Stimulated activated CD4-positive, alpha-beta T cell treated with anti-CD3 and anti-CD28 coated beads, Interleukin-1b, Interleukin-23, amount 100 ng/mL, for 48 hours (primary cell): Measurements from ENCODE around the gene SLC16A6.
"Not testable (repeated sequence)": the region's sequence is repeated elsewhere in the genome, so short reads cannot be mapped to it uniquely, and the experiment has no call there.

Experiments used
- DNase-seq: peaks from one replicate; pipeline ENCODE4 v3.0.0-alpha.2; 2020

Gene SLC16A6

DNA sequence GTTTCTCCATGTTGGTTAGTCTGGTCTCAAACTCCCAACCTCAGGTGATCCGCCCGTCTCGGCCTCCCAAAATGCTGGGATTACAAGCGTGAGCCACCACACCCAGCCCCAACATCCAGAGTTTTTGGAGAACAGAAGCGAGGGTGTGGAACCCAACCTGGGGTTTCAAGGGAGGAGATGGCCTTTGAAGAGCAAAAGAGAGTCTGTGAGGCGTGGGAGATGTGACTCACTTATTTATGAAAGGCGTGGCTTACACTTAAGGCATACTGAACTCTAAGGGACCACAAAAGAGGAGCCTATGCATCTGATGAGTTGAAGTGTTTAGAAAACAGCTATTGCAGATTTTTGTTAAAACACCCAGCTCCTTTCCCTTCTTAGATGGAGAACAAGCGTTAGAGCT is 19.2 kb upstream of the SLC16A6 start:
- no peak for DNase-seq

DNA sequence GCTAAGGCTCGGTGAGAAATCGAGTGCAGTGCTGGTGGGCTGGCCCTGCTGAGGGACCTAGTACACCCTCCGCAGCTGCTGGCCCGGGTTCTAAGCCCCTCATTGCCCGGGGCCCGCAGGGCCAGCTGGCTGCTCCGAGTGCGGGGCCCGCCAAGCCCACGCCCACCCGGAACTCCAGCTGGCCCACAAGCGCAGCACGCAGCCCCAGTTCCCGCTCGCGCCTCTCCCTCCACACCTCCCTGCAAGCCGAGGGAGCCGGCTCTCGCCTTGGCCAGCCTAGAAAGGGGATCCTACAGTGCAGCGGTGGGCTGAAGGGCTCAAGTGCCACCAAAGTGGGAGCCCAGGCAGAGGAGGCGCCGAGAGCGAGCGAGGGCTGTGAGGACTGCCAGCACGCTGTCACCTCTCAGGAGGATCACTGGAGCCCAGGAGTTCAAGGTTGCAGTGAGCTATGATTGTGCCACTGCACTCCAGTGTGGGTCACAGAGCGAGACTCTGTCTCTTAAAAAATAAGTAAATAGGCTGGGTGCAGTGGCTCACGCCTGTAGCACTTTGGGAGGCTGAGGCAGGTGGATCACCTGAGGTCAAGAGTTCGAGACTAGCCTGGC is 18.2 kb upstream of the SLC16A6 start:
- not testable (repeated sequence) for DNase-seq

DNA sequence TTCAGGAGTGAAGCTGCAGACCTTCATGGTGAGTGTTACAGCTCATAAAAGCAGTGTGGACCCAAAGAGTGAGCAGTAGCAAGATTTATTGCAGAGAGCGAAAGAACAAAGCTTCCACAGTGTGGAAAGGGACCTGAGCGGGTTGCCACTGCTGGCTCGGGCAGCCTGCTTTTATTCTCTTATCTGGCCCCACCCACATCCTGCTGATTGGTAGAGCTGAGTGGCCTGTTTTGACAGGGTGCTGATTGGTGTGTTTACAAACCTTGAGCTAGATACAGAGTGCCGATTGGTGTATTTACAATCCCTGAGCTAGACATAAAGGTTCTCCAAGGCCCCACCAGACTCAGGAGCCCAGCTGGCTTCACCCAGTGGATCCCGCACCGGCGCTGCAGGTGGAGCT is 17.6 kb upstream of the SLC16A6 start:
- not testable (repeated sequence) for DNase-seq

DNA sequence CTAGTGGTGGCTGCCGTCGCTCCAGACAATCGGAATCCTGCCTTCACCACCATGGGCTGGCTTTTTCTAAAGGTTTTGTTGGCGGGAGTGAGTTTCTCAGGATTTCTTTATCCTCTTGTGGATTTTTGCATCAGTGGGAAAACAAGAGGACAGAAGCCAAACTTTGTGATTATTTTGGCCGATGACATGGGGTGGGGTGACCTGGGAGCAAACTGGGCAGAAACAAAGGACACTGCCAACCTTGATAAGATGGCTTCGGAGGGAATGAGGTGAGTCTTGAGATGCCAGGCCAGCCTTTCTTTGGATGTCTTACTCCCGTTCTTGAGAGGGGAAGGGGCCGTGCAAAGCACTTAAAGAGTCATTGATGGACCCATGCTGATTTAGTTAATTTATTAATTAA is 16.5 kb upstream of the SLC16A6 start:
- DNase-seq = no peak

DNA sequence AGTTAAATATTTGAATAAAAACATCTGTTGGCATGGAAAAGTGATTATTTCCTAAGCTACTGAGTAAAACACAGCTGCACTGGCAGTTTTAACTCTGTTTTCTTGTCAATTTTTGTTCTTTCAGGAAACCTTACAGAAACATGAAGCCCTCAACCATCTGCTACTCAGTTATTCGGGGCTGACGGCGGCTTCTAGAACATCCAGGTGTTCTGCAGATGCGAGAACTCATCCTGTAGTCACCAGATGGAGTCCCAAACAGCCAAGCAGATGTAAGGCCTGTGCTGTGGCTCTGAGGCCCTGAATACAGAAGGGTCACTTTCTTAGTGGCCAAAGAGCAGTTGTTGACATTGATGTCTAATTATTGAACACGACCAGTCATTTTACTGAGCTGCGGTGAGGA is 15.9 kb upstream of the SLC16A6 start:
- no peak for DNase-seq

DNA sequence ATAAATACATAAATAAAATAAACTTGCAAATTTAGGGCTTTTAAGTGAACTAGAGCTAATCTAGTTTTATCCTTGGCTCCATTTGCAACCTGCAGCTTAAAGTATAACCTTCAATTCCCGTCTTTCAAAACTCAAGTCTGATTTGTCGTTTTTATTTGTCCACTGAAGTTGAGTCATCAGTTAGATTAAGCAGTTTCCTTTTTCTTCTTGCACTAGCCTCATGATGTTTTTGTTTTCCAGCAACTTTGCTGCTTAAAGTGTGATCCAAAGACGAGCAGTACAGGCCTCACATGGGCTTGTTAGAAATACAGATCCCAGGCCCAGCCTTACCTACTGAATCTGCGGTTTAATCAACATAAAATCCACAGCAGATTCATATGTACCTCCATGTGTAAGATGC is 14.2 kb upstream of the SLC16A6 start:
- DNase-seq = no peak

DNA sequence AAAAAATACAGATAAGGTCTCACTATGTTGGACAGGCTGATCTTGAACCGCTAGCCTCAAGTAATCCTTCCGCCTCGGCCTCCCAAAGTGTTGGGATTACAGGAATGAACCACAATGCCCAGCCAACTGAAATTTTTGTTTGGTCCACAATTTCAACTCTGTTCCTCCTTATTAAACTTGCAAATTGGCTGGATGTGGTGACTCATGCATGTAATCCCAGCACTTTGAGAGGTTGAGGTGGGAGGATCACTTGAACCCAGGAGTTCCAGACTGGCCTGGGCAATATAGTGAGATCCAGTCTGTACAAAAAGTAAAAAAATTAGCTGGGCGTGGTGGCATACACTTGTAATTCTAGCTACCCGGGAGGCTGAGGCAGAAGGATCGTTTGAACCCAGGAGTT is 13.8 kb upstream of the SLC16A6 start:
- DNase-seq = no peak

DNA sequence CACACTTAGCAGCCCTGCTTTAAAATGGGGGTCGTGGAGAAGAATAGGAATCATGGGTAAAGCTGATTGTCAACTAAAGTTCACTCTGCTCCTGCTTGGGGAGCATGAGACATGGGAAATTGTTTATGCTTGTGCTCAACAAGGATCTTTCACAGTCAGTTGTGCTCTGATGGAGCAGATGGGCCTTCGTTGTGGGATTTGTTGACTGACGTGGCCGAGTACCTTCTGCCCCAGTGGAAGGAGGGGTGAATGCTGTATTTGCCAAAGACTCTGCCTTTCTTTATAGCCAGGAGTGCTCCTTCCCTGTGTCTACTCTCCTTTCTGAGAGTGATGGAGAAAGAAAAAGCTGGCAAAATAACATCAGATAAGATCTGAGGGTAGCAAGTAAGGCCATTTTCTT is 11.7 kb upstream of the SLC16A6 start:
- no peak for DNase-seq

DNA sequence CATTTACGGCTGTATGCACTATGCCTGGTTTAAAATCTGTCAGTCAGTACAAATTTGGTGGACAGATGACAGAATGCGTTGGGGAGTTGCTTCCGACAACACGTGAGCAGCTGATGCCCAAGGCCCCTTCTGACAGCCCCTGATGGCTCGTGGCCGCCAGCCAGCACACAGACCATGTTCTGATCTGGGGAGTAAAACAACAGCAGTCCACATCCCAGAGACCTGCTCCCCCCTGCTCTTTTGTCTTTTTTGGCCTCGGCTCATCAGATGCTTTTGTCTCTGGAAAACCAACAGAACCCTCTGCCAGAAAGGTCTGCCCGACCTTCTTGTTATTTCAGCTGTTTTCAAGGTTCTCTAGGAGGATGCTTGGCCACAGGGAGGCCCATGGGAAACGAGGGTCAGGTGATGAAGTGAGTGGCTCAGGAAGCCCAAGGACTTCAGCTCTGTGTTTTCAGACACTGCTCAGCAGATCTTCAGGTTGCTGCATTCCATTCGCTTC is 11.2 kb upstream of the SLC16A6 start:
- DNase-seq = no peak

DNA sequence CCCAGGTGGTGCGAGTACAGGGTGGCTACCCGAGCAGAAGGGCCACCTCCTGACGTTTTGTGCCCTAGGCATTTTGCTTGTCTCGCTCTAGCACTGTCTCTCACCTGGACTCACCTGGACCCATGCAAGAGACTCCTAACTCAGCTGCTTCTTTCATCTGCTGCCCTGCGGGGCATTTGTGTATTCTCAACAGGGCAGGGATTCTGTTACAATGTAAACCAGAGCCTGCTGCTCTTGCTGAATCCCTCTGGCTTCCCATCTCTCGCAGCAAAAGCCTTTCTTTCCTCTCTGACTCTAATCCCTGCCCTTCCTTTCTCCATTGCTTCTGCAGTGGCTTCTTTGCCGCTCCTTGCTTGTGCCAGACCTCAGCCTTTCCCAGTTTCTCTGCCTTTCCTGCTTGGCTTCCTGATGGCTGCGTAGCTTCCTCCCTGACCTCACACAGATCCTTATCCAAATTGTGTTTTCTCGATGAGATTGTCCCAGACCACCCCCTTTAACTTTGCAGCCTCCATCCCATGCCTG is 10.6 kb upstream of the SLC16A6 start:
- DNase-seq = no peak

DNA sequence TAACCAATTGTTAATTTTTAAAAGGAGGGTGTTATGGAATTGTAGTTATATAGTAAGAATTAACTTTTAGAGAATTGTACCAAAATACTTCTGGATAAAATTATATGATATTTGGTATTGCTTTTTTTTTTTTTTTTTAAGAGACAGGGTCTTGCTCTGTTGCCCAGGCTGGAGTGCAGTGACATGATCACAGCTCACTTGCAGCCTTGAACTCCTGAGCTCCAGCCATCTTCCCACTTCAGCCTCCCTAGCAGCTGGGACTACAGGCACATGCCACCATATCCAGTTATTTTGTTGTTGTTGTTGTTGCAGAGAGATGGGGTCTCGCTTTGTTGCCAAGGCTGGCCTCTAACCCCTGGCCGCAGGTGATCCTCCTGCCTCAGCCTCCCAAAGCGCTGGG is 8.9 kb upstream of the SLC16A6 start:
- no peak for DNase-seq

DNA sequence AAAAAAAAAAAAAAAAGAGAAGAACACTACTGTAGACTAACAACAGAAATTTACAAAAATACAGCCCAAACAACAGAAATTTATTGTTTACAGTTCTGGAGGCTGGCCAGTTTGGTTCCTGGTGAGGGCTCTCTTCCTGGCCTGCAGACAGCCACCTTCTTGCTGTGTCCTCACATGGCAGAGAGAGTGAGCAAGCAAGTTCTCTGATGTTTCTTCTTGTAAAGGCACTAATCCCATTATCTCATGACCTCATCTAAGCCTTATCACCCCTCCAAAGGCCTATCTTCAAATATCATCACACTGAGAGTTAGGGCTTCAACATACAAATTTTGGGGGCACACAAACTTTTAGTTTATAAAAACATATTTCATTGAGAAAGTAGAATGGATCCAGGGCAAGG is 7.7 kb upstream of the SLC16A6 start:
- no peak for DNase-seq

DNA sequence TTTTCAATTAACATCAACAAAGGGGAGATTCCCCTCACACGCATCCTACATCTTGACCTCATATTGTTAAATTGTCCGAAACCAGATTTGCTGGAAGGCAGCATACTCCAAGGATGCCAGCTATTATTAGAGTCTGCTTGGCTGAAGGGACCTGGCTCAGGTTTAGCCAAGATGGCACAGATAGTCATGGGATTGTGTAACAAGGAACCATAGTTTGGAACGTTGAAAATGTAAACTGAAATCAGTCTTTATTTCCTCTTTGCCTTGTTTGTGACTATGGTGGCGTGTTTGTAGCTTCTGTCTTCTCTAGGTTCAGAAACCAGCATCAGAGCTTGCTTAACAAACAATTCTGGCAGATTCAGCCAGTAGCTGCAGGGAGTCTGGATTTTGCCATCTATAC is 6.3 kb upstream of the SLC16A6 start:
- no peak for DNase-seq

DNA sequence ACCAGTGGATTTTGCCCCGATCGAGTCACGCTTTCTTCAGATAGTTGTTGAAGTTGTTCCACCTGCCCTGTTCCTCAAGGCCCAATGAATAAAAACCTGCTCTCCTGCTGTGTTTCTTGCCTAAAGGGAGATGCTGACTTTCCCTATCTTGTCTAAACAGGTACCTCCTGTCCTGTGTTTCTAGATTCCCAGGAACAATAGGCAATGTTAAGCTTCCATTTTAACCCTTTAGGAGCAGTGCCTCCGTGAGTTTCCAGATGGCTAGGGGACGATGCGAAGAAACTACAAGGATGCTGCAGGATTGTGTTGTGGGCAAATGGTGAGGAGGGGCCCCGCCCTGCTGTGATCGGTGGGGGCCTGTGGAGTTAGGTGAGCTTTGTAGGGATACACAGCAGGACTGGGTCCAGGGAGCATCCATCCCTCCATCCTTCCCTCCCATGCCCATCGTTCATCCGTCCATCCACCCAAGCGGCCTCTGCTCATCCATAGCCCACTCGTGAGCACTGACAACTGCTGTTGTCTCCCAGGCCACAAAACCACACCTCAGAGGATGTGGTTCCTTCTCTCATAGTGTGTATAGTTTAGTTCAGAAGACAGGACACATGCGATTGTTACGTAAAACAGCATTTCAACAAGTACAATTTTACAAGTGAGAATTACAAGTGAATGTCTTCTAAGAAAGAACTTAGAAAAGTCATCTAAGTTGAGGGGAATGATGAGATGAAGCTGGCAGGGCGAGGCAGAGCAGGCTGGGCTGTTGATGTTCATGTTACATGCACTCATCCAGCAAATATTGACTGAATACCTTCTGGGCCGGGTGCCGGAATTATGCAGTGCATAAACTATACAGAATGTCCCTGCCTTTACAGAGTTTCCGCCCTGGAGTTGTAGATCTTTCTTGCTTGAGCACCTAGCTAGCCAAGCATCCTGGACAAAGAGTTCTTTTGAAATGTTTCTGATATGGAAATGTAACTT is 5.6 kb upstream of the SLC16A6 start:
- peak; percentile 36 for DNase-seq

DNA sequence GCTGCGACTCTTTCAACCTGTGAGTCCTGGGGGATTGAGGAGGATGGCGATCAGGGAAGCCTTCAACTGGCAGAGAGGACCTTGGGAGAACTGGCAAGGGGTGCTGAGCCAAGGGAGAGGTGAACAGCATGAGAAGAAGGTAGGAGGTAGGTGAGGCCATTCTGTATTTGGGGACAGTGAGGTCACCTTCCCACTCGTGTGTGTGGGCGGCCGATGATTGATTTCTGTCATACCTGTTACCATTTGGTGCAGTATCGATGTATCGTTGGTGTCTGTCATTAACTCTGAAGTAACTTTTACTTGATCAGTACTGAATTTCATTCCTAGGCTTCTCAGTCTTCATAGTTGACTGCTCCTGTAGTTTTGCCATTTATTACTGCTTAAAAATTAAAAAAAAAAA is 4.2 kb upstream of the SLC16A6 start:
- DNase-seq = peak; percentile 58

DNA sequence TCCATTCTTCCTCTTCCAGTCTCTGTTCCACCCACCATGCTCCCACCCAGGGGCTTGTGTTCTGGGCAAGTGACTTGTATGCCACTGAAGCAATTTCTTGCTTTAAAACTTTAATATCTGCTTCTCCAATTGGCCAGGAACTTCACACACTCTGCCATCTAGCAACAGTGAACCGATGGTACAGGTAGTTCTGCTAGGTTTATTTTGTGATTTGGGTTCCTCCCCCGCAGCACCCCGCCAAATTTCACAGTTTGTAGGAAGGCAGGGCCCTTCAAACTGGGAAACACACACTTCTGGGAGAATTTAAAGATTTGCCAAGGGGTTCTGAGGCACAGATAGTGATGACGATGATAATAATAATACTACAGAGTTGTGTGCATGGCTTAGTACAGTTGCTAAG is 3.7 kb upstream of the SLC16A6 start:
- no peak for DNase-seq

DNA sequence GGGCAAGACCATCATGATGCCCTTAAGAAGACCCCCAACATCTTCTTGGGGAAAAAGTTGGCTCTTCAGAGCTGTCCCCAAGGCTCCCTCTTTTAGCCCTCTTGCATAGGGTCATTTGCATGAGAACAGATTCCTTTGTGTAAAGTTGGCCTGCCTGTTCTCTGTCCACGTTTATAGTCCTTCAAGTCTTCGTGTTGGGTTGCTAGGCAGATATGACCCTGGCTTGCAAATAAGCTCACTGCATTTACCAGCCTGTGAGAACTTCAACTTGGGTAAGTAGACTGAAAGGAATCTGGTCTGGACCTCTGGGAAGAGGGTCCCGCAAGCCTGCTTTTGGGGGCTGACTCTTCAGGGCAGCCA is 3.2 kb upstream of the SLC16A6 start:
- DNase-seq = no peak

DNA sequence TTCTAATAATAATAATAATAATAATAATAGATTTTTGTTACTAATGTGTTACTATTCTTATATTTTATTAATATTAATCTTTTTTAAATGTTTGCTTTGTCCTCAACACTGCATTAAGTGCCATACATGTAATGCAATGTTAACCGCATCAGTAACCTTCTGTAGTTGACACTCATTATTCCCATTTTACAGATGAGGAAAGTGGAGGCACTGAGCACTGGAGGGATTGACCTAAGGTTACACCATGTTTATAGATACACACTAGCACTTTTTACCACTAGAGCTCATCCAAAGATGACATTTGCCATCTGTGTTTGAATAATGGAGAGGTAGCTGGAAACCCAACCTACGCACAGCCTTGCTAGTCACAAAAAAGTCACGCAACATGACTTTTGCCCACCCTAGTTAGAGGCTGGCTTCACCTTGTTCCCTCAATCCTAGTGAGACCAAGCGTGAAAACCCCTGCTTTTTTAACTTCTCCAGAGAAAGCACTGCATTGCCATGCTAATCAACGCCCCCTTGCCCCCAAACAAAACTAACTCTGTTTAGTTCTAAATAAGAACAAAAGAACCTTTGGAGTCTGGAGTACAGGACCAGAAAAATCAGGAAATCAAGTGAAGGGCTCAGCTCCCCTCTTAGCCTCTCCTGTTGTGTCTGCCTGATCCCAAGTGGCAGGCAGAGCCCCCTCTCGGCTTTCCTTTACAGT is 2.7 kb upstream of the SLC16A6 start:
- DNase-seq = no peak

DNA sequence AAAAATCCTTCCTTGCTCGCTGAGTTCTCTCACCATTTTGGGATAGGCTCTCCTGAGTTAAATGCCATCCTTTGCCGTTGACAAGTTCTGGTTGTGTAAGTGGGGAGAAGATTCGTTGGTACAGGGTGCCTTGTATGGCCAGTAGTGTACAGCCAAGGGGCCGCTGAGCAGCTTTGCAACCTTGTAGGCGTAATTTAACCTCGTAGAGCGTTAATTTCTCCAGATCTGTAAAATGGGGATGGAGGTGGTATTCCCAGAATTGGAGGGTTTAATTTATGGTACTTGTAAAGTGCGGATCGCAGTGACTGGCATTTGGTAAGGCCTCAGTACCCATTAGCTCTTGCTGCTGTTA is 1.7 kb upstream of the SLC16A6 start:
- DNase-seq = no peak

DNA sequence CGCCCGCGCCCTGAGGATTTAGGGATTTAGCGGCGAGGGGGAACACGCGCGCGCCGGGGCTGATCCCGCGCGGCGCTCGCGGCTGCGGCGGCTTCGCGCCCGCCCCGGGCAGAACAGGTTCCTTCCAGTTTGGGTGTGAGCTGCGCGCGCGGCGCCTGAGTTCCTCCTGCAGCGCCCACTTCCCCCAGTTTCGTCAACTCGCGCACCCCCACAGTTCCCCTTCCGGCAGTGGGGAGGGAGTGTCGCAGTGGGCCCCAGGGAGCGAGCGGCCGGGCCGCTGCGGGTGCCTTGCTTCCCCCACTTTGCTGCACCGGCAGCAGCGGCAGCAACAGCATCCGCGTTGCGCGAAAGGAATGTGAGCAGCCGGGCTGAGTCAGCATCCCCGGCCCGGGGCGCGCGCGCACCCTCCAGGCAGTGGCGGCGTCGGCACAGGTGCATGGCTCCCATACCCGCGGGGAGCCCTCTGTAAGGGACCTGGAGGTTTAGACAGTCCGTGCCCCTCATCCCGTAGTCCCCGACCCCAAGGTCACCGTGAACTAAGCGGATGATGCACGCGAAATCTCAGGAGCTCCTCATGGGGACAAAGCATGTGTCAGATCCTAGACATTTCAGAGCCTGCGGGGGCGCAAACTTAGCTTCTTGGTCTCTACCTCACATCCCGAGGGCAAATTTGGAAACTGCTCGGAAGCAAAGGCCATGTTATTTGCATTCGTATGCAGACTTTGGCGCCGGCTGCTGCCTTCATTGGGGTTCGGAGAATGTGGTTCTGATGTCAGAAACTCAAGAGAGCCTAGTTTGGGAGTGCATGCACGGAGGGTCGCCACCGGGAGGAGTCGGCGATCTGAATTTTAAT is 1.1 kb upstream of the SLC16A6 start:
- DNase-seq = peak; percentile 86

DNA sequence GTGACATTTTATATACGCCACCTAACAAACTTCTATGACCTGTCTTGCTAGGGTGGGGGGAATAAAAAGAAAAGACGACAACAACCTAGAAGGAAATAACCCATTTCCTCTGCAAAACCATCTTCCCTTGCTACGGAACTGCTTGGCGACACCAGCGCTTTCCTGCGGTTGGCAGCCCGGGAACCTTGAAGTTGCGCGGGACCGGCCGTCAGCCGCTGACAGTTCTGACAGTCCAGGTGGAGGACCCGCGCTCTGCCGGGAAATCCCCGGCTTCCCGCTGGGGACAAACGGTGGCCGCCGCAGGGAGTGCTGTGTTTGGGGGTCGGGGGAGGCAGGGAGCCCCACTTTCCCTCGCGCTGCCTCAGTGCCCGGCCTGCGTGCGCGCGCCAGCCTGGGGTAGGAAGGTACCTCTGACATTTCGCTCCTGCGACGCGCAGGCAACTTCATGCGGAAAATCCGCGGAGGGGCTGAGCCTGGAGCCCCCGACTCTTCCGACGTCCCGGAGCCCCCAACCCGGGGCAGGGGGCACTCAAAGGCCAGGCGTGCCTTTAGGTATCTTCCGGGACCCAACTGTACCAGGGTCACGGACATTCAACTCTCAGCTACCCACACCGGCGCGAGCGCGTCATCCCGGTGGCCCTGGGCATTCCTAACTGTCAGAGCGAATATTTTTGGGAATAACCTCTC is 516 bp downstream of the SLC16A6 start:
- peak; percentile 37 for DNase-seq

DNA sequence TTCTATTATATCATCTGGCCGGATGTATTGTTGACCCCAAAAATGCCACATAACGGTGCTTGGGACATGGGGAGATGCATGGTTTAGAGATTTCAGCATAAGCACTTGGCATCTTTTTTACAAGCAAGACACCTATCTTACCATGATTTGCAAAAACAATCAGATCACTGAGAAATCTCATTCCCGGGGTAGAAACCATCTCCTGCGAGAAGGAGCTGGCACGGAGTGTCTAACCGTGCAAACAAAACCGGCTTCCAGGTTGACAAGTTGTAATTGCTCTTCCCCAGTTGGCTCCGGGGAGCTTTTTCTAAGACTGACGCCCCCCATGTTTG is 1.0 kb downstream of the SLC16A6 start:
- no peak for DNase-seq
